CD4-positive, alpha-beta T cell (primary cell): Measurements from ENCODE around the gene TMPRSS6. TPM values are rescaled to one million over a fixed set of nuclear protein-coding genes. Genes with fewer than 3 reads are reported as not detected.

ENCODE experiments used
- ATAC-seq: fragments of 200-7000 bp; cut with Tn5 transposase; one replicate; pipeline ENCODE4 v1.10.0; 2022; ENCODE audit warnings: mild to moderate bottlenecking; ENCODE audit not compliant: poor library complexity
- CTCF ChIA-PET: fragments of 350-600 bp; sonication (Branson Sonifier 250); formaldehyde crosslinking; loops from one replicate; lab custom pipeline; 2021; ENCODE audit warnings: antibody characterized with exemption, inconsistent platforms; lab: Charles Lee
- POLR2A ChIA-PET: fragments of 350-600 bp; sonication (Branson Sonifier 250); formaldehyde crosslinking; loops from one replicate; lab custom pipeline; 2021; ENCODE audit warnings: antibody characterized with exemption, inconsistent platforms; lab: Charles Lee
- DNase-seq, 14 experiments: peaks; one replicate each; pipeline ENCODE4 v3.0.0-alpha.2; 2013 to 2020; ENCODE audit warnings: mixed read lengths in 2 of 14
- H3K27ac ChIP-seq, 2 donors: one replicate each; pipeline versions ENCODE4 v1.5.1 to v1.7.0; 2013; ENCODE audit warnings: low read length in 2 of 2, low read depth in 1 of 2, mild to moderate bottlenecking in 1 of 2
- H3K27me3 ChIP-seq, 2 experiments: 1 replicate in 1 of 2; 2 replicates in 1 of 2; pipeline versions ENCODE4 v1.6.1 to v1.7.0; 2013; ENCODE audit warnings: low read length in 2 of 2, control low read depth in 1 of 2, mild to moderate bottlenecking in 1 of 2, moderate library complexity in 1 of 2; ENCODE audit not compliant: insufficient read depth in 2 of 2, control insufficient read depth in 1 of 2
- H3K36me3 ChIP-seq: one replicate; pipeline ENCODE4 v1.6.1; 2013; ENCODE audit warnings: low read length, control low read depth; ENCODE audit not compliant: insufficient read depth
- H3K4me1 ChIP-seq: one replicate; pipeline ENCODE4 v1.6.1; 2013; ENCODE audit warnings: low read length, control low read depth; ENCODE audit not compliant: insufficient read depth
- H3K4me3 ChIP-seq: one replicate; pipeline ENCODE4 v1.5.1; 2013; ENCODE audit warnings: mild to moderate bottlenecking, low read length, moderate library complexity
- H3K9me3 ChIP-seq, 2 experiments: 1 replicate in 1 of 2; 2 replicates in 1 of 2; pipeline versions ENCODE4 v1.6.1 to v1.7.0; 2013; ENCODE audit warnings: low read length in 2 of 2, mild to moderate bottlenecking in 2 of 2, control low read depth in 1 of 2, moderate library complexity in 1 of 2; ENCODE audit not compliant: control insufficient read depth in 1 of 2, insufficient read depth in 1 of 2
- H3K27ac Mint-ChIP-seq: one replicate; pipeline ENCODE4 v1.8.0; 2020; ENCODE audit warnings: mixed read lengths
- H3K27me3 Mint-ChIP-seq: one replicate; pipeline ENCODE4 v1.8.0; 2021; ENCODE audit warnings: mixed read lengths
- H3K36me3 Mint-ChIP-seq: one replicate; pipeline ENCODE4 v1.8.0; 2021; ENCODE audit warnings: low read depth, mixed read lengths
- H3K4me1 Mint-ChIP-seq: one replicate; pipeline ENCODE4 v1.8.0; 2021; ENCODE audit warnings: low read depth, mixed read lengths
- H3K4me3 Mint-ChIP-seq: one replicate; pipeline ENCODE4 v1.8.0; 2020; ENCODE audit warnings: mild to moderate bottlenecking, mixed read lengths
- H3K9me3 Mint-ChIP-seq: one replicate; pipeline ENCODE4 v1.8.0; 2020; ENCODE audit warnings: mixed read lengths
- intact Hi-C, 2 experiments: fragments of 100-400 bp; cut with DNase I in 1 of 2; cut with micrococcal nuclease in 1 of 2; formaldehyde crosslinking; loops; one replicate each; pipeline versions ENCODE4 v1.15.1 to v1.9.0; 2023 to 2025; cut with DNase I, micrococcal nuclease
- total RNA-seq, 174 experiments: library from RNA in 2 of 174; stranded (reverse) in 2 of 174; gene quantifications; one replicate each; pipeline ENCODE4 v1.2.3 and lab custom pipeline; 2021 to 2026
- TF ChIP-seq, protein P1 (sequence below): fragments of 200-600 bp; IDR thresholded peaks from one replicate; pipeline ENCODE4 v1.8.0; 2022; ENCODE audit warnings: antibody characterized with exemption, mild to moderate bottlenecking

Gene TMPRSS6
- total RNA-seq, 2 experiments from 2014 or later: 0.19 to 0.39 TPM

DNA sequence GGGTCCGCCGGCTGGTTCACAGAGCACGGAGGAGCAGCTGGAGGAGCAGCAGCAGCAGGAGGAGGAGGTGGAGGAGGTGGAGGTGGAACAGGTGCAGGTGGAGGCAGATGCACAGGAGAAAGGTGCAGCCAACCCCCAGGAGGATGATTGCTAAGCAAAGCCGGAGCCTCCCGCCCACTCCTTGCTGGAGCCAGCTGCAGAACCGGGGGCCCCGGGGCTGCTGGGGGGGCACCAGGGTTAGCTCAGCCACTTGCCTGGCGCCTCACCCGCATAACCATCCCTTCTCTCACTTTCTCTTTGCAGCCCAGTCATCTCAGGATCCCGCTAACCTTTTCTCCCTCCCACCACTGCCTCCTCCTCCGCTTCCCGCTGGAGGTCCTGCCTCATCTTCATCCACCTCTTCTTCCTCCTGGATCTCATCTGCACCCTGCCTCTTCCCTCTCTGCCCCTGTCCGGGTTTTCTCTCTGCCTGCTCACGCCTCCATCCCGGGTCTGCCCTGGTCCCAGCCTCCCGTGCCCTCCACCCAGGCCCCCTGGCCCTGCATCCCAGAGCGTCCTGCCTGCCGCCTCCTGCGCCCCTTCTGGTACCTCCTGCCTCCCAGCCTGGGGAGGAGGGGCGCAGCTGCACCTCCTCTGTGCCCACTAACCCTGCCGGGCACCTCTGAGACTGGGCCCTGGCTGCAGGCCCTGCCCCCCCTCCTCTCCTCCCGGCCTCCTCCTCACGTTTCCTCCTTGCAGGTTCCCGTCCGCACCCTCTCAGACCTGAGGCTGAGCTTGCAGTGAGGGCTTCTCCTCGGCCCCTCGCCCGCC is 48.5 kb downstream of the TMPRSS6 start:
- CTCF ChIA-PET: interaction anchor here (1.2 kb wide), 1 partner anchor 198 kb away, joined by 3 read pairs; no protein-coding TSS in a partner anchor
- Histone ChIP-seq H3K4me3 (no peak overlapping the region), H3K27me3 (no peaks in the 10 kb centered on the region), H3K4me1 (peaks cover 21% of the 10 kb centered on the region), H3K9me3 (no peaks in the 10 kb centered on the region), H3K27ac (no peak overlapping the region), H3K36me3 (peaks cover 28% of the 10 kb centered on the region)
- Mint-ChIP-seq H3K27ac (no peak overlapping the region), H3K9me3 (no peaks in the 10 kb centered on the region), H3K27me3 (no peaks in the 10 kb centered on the region), H3K36me3 (peaks cover 19% of the 10 kb centered on the region), H3K4me1 (peaks cover 6% of the 10 kb centered on the region), H3K4me3 (no peak overlapping the region)
- TF ChIP-seq, protein P1, sequence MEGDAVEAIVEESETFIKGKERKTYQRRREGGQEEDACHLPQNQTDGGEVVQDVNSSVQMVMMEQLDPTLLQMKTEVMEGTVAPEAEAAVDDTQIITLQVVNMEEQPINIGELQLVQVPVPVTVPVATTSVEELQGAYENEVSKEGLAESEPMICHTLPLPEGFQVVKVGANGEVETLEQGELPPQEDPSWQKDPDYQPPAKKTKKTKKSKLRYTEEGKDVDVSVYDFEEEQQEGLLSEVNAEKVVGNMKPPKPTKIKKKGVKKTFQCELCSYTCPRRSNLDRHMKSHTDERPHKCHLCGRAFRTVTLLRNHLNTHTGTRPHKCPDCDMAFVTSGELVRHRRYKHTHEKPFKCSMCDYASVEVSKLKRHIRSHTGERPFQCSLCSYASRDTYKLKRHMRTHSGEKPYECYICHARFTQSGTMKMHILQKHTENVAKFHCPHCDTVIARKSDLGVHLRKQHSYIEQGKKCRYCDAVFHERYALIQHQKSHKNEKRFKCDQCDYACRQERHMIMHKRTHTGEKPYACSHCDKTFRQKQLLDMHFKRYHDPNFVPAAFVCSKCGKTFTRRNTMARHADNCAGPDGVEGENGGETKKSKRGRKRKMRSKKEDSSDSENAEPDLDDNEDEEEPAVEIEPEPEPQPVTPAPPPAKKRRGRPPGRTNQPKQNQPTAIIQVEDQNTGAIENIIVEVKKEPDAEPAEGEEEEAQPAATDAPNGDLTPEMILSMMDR: no peak
- POLR2A ChIA-PET: no interaction called here
- DNase-seq (no peak), ATAC-seq (no peak)
- intact Hi-C loops: no loop called here

DNA sequence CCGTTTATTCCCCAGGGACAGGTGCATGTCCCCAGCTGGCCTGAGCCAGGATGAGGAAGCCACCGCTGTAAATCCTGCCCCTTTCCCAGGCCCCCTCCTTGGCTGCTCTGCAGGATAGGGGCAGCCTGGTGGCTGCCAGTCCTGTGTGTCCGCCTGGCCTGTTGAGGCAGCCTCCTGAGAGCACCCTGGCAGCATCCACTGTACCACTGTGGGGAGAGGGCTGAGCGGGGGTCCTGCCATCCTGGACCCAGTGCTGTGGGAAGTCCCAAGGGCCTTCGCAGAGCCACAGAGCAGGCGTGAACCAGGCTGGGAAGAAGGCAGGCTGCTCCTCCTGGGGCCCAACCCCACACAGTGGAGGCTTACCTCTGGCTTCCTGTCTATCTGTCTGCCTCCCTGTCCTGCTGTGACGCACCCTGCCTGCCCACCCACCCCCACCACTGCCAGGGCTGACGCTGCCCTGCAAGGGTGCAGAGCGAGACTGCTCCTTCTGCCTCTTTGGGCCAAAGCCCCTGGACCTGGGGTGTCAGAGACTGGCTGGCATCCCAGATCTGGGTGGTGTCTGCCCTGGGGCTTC is 49.5 kb downstream of the TMPRSS6 start:
- TF ChIP-seq, protein P1: no peak
- peak overlapping the region; percentile 9 for H3K27ac Mint-ChIP-seq
- Histone ChIP-seq H3K9me3 (no peaks in the 10 kb centered on the region), H3K27ac (no peak overlapping the region), H3K4me3 (no peak overlapping the region), H3K36me3 (peaks cover 37% of the 10 kb centered on the region), H3K27me3 (no peaks in the 10 kb centered on the region), H3K4me1 (peaks cover 21% of the 10 kb centered on the region)
- ATAC-seq (peak; percentile 86), DNase-seq (peak in 4 of 14 experiments; percentile 19 to 44 (median 27))
- H3K27me3 Mint-ChIP-seq: no peaks in the 10 kb centered on the region
- ChIA-PET CTCF (no interaction called here), POLR2A (no interaction called here)
- H3K36me3 Mint-ChIP-seq: peaks cover 27% of the 10 kb centered on the region
- peaks cover 6% of the 10 kb centered on the region for H3K4me1 Mint-ChIP-seq
- intact Hi-C loops: no loop called here
- H3K4me3 Mint-ChIP-seq: no peak overlapping the region
- no peaks in the 10 kb centered on the region for H3K9me3 Mint-ChIP-seq

DNA sequence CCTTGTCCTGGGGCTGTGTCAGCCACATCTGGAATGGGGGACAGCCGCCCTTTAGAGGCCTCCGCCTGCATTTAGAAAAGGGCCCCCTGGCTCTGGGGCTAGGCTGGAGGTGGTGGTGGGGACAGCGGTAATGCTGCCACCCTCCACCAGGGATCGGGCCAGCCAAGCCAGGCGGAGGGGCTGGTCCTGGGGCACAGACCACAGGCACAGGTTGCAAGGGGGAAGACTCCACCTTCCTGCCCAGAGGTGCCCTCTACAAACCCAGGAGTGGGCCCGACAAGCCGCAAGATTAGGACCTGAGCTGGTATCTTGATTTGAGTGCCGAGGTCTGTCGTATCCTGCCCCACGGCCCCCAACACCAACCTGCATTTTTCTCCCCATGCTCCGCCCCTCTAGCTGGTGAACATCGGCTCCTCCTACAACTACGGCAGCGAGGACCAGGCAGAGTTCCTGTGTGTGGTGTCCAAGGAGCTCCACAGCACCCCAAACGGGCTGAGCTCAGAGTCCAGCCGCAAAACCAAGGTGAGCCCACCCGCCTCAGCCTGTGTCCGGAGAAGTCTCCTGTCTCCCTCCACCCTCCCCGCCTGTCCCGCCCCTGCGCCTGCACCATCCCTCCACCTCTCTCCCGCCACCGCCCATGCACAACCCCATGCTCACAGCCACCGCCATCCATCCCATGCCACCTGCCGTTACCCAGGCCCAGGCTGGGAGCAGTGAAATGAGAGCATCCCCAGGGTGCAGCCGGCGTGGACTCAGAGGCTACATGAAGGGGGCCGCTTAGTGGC is 50.4 kb downstream of the TMPRSS6 start:
- Histone ChIP-seq H3K27ac (no peak overlapping the region), H3K27me3 (no peaks in the 10 kb centered on the region), H3K36me3 (peaks cover 37% of the 10 kb centered on the region), H3K4me1 (peaks cover 21% of the 10 kb centered on the region), H3K9me3 (no peaks in the 10 kb centered on the region), H3K4me3 (no peak overlapping the region)
- ChIA-PET POLR2A (interaction anchor here (0.8 kb wide), 1 partner anchor 66 kb away, joined by 3 read pairs; no protein-coding TSS in a partner anchor), CTCF (no interaction called here)
- Mint-ChIP-seq H3K9me3 (no peaks in the 10 kb centered on the region), H3K27me3 (no peaks in the 10 kb centered on the region), H3K4me3 (no peak overlapping the region), H3K36me3 (peaks cover 32% of the 10 kb centered on the region), H3K27ac (no peak overlapping the region), H3K4me1 (peaks cover 6% of the 10 kb centered on the region)
- DNase-seq (no peak), ATAC-seq (no peak)
- intact Hi-C loops: no loop called here
- TF ChIP-seq, protein P1: no peak
